ENCODE data around the gene GRIP1. TPM values are rescaled to one million over a fixed set of nuclear protein-coding genes. Genes with fewer than 3 reads are reported as not detected.

GRIP1 gene
- total RNA-seq, 6 donors from 2014 or later, result 0.33 to 5.2 (median 1.7) TPM

DNA sequence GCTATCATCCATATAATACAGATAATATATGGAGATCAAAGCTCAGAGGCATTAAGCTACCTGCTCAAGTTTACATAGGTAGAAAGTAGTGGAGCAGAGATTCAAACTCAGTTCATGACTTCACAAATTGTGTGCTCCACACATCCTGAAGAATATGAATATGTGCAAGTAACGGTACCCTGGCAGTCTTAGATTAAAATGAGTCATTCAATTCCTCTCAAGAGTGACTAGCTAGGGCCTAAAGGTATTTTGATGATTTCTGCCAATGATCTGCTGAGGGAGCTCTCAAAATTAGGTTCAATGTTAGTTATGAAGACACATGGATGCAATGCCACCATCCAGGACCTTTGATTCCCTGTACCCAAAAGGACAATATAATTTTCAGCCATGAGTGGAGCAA, 58.9 kb downstream of the GRIP1 start:
- Histone ChIP-seq H3K36me3 (no peaks in the 10 kb centered on the region), H3K27ac (no peak overlapping the region), H3K4me3 (no peak overlapping the region), H3K4me1 (no peaks in the 10 kb centered on the region), H3K9me3 (no peaks in the 10 kb centered on the region), H3K27me3 (no peaks in the 10 kb centered on the region)
- no peak for TF ChIP-seq POLR2A (IDR thresholded peaks at IDR 0.05)
- TF ChIP-seq POLR2AphosphoS5 (IDR thresholded peaks at IDR 0.05), result no peak
- TF ChIP-seq, protein P1, sequence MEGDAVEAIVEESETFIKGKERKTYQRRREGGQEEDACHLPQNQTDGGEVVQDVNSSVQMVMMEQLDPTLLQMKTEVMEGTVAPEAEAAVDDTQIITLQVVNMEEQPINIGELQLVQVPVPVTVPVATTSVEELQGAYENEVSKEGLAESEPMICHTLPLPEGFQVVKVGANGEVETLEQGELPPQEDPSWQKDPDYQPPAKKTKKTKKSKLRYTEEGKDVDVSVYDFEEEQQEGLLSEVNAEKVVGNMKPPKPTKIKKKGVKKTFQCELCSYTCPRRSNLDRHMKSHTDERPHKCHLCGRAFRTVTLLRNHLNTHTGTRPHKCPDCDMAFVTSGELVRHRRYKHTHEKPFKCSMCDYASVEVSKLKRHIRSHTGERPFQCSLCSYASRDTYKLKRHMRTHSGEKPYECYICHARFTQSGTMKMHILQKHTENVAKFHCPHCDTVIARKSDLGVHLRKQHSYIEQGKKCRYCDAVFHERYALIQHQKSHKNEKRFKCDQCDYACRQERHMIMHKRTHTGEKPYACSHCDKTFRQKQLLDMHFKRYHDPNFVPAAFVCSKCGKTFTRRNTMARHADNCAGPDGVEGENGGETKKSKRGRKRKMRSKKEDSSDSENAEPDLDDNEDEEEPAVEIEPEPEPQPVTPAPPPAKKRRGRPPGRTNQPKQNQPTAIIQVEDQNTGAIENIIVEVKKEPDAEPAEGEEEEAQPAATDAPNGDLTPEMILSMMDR (IDR thresholded peaks at IDR 0.05), result no peak
- no peak for TF ChIP-seq EP300 (IDR thresholded peaks at IDR 0.05)
- no peak for DNase-seq
- no peak for ATAC-seq (ENCODE audit: low FRiP score in 2 of 2)
- WGBS, 2 donors, result 70 to 73% methylated on average over 1 of the region's 1 CpG

DNA sequence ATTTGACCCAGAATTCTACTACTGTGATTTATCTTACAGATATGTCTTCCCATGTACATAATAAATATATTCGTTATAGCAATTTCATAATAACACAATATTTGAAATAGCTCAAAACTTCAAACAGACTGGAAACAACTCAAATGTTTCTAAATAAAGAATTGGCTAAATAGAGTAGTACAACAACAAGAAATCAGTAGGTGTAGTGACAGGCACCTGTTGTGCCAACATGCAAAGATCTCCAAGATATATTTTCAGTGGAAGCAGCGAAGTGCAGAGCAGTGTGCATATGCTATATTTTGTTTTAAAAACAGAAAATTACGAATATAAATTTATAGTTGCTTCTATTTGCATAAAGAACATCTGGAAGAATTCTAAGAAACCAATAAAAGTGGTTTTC, 60.9 kb downstream of the GRIP1 start:
- no peak for DNase-seq
- ATAC-seq (ENCODE audit: low FRiP score in 2 of 2), result no peak
- Histone ChIP-seq H3K27ac (no peak overlapping the region), H3K4me1 (no peaks in the 10 kb centered on the region), H3K36me3 (no peaks in the 10 kb centered on the region), H3K9me3 (no peaks in the 10 kb centered on the region), H3K27me3 (no peaks in the 10 kb centered on the region), H3K4me3 (no peak overlapping the region)
- WGBS, 2 donors, result 73 to 80% methylated on average over 3 of the region's 3 CpGs
- TF ChIP-seq EP300 (IDR thresholded peaks at IDR 0.05) (no peak), POLR2A (IDR thresholded peaks at IDR 0.05) (no peak), POLR2AphosphoS5 (IDR thresholded peaks at IDR 0.05) (no peak)
- TF ChIP-seq, protein P1 (IDR thresholded peaks at IDR 0.05), result no peak

DNA sequence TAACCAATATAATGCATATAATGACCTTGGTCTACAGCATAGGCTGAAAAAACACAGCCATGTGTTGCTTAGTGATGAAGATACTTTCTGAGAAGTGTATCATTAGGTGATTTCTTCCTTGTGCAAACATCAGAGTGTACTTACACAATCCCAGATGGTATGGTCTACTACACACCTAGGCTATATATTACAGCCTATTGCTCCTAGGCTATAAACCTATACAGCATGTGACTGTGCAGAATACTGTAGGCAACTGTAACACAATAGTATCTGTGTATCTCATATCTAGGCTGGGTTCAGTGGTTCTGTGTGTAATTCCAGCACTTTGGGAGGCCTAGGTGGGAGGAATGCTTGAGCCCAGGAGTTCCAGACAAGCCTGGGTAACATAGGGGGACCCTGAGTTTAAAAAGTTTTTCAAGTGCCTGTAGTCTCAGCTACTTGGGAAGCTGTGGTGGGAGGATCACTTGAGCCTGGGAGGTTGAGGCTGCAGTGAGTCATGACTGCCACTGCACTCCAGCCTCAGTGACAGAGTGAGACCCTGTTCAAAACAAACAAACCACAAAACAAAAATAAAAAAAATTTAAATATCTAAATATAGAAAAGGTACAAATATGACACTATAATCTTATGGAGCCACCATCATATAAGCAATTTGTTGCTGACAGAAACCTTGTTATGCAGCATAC, 66.6 kb downstream of the GRIP1 start:
- DNase-seq, result no peak
- TF ChIP-seq POLR2A (IDR thresholded peaks at IDR 0.05) (no peak), POLR2AphosphoS5 (IDR thresholded peaks at IDR 0.05) (no peak), EP300 (IDR thresholded peaks at IDR 0.05) (no peak)
- TF ChIP-seq, protein P1 (IDR thresholded peaks at IDR 0.05), result no peak
- Histone ChIP-seq H3K27ac (no peak overlapping the region), H3K9me3 (no peaks in the 10 kb centered on the region), H3K4me1 (no peaks in the 10 kb centered on the region), H3K4me3 (no peak overlapping the region), H3K36me3 (no peaks in the 10 kb centered on the region), H3K27me3 (no peaks in the 10 kb centered on the region)
- ATAC-seq (ENCODE audit: low FRiP score in 2 of 2), result no peak

DNA sequence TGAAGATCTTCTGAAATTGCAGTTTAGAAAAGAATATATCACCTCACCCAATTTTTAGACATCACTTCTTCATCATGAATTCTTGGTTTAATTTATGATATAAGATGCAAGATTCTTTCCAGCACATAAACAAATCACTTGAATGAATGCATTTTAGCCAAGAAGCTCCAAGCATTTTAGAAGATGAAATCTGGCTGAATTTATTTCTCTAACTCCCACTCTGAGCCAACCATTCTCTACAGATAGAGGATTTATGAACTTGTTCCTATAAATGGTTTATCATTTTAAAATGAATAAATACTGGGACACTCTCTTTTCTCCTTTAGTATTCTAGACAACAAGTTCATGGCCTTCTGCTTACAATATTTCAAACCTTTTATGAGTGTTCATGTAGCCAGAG, 71.7 kb downstream of the GRIP1 start:
- no peak for DNase-seq
- Histone ChIP-seq H3K4me1 (no peaks in the 10 kb centered on the region), H3K27ac (no peak overlapping the region), H3K4me3 (no peak overlapping the region), H3K36me3 (no peaks in the 10 kb centered on the region), H3K27me3 (no peaks in the 10 kb centered on the region), H3K9me3 (no peaks in the 10 kb centered on the region)
- no peak for TF ChIP-seq EP300 (IDR thresholded peaks at IDR 0.05)
- TF ChIP-seq, protein P1 (IDR thresholded peaks at IDR 0.05), result no peak
- TF ChIP-seq POLR2A (IDR thresholded peaks at IDR 0.05), result no peak
- no peak for TF ChIP-seq POLR2AphosphoS5 (IDR thresholded peaks at IDR 0.05)
- no peak for ATAC-seq (ENCODE audit: low FRiP score in 2 of 2)

- DNase-seq (no peak), ATAC-seq (ENCODE audit: low FRiP score in 2 of 2) (no peak)
- H3K4me3 ChIP-seq, result no peak overlapping the region
- TF ChIP-seq EP300 (IDR thresholded peaks at IDR 0.05), result no peak
- H3K4me1 ChIP-seq, result no peaks in the 10 kb centered on the region
- no peaks in the 10 kb centered on the region for H3K27me3 ChIP-seq
- H3K9me3 ChIP-seq, result no peaks in the 10 kb centered on the region
- WGBS, 2 donors, result 80% methylated on average over 5 of the region's 5 CpGs
- H3K36me3 ChIP-seq, result no peaks in the 10 kb centered on the region
- H3K27ac ChIP-seq, result no peak overlapping the region
These were observed 73.6 kb downstream of the GRIP1 start for GRCh38 chr12:66605293-66605692.
